ENCODE measurements around the gene PYGO2.
A peak's percentile ranks its signal among the peaks of the same experiment; 100 is the strongest.

The PYGO2 gene

DNA sequence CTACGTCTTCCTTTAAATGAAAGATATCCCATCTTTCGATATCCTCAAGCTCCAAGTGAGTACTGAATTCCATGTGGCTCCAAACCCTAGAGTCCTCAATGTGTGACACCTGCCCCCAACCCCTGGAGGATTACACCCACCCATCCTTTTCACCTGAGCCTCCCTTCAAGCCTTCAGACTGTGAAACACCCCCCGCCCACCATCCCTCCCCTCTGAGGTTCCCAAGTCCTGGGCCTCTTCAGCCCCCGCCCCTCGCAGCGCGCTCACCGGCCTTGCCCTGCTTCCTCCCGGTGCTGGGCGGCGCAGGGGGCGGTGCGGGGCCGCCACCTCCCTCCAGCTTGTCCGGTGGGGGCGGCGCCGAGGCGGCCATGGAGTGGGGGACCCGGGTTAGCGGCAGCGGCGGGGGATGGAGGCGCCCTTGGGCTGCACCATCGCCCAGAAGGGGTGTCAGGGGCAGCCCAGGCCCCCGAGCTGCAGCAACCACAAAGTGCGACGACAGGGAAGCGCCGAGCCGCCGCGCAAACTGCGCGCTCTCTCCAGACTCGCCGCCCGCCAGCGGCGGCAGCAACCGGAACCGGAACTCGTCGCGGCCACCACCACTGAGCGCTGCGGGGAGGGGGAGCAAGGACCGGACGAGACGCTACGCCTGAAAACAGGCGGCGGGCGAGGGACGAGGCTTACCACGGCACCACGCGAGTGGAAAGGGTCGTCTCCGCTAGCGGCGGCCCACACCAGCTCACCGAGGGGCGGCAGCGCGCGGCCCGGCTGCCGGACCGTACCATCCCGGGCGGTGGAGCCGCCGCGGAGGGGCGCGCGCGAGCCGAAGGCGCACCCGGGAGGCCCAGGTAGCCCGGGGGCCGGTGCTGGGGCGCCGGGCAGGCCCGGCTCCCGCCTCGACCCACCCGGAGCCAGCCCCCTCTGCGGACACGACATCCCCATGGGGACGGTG is at the start of gene PYGO2:
TSS of gene PYGO2 (minus strand) at position 576 of the 949 bp plus-strand sequence. CDS start at position 370, 206 bp downstream.
- no peak for DNase-seq (ENCODE audit: low read depth)
- TF ChIP-seq CTCF (IDR thresholded peaks at IDR 0.05; ENCODE audit: control insufficient read depth, extremely low read depth, insufficient read depth), result peak; percentile 60

GRCh38 chr1:155011004-155011416 is 49.4 kb upstream of the PYGO2 start:
- TF ChIP-seq CTCF (IDR thresholded peaks at IDR 0.05; ENCODE audit: control insufficient read depth, extremely low read depth, insufficient read depth), result no peak
- DNase-seq (ENCODE audit: low read depth), result no peak
- H3K4me3 ChIP-seq (ENCODE audit: low read depth, low read length), result no peak overlapping the region

More for the DNA sequence above, at the start of gene PYGO2:
- peak within 1 kb of the TSS; percentile 67 for H3K4me3 ChIP-seq (ENCODE audit: low read depth, low read length)

- no peak for DNase-seq (ENCODE audit: low read depth)
- H3K4me3 ChIP-seq (ENCODE audit: low read depth, low read length), result no peak overlapping the region
- TF ChIP-seq CTCF (IDR thresholded peaks at IDR 0.05; ENCODE audit: control insufficient read depth, extremely low read depth, insufficient read depth), result no peak
These were observed 48.8 kb upstream of the PYGO2 start for GRCh38 chr1:155010211-155010918.

DNA sequence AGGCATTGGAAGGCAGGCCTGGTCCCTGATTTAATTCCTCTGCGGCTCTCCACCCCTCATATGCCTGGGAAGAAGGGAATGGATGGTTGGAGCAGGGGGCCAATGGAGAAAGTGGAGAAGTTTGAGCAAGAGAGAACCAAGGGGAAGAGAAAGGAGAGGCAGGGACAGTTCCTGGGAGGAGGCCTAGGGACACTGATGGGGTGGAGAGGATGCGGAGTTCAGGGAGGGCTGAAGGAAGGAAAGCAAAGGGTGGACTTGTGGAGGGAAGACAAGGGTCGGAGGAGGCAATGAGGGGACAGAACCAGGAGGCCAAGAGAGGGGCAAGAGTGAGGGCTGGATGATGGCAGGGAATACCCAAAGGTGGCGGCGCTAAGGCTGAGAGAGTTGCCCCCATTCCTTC is 48.2 kb upstream of the PYGO2 start:
- no peak for DNase-seq (ENCODE audit: low read depth)
- TF ChIP-seq CTCF (IDR thresholded peaks at IDR 0.05; ENCODE audit: control insufficient read depth, extremely low read depth, insufficient read depth), result no peak
- H3K4me3 ChIP-seq (ENCODE audit: low read depth, low read length), result no peak overlapping the region

DNA sequence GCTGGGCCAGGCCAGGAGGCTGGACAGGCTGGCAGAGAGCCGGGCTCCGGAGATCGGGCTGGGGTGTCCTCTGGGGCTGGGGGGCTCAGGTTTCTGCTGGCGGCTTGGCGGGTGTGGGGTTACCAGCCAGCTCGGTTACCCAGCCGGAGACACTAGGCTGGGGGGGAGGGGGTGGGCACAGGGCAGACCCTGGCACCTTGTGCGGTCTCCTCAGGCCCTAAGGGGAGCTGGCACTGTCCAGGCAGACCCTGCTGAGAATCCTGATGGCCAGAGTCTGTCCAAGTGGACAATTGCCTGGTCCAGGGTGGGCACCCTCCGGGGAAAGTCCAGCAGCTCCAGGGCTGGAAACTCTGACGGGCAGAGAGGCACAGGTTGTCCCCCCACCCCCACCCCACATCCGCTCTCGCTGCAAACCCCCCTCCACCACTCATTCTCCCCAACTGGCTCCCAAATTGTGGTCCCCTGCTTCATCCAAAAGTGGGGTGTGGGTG is 47.7 kb upstream of the PYGO2 start:
- no peak for DNase-seq (ENCODE audit: low read depth)
- H3K4me3 ChIP-seq (ENCODE audit: low read depth, low read length), result peak overlapping the region; percentile 67
- no peak for TF ChIP-seq CTCF (IDR thresholded peaks at IDR 0.05; ENCODE audit: control insufficient read depth, extremely low read depth, insufficient read depth)

- DNase-seq (ENCODE audit: low read depth), result no peak
- peak overlapping the region; percentile 67 for H3K4me3 ChIP-seq (ENCODE audit: low read depth, low read length)
- no peak for TF ChIP-seq CTCF (IDR thresholded peaks at IDR 0.05; ENCODE audit: control insufficient read depth, extremely low read depth, insufficient read depth)
These were observed 46.7 kb upstream of the PYGO2 start for GRCh38 chr1:155008015-155008941.

Measured in LNCaP clone FGC (cell line).